Peyer's patch (tissue), 4 donors: Measurements from ENCODE around the gene EZH2. TPM values are rescaled to one million over a fixed set of nuclear protein-coding genes. Genes with fewer than 3 reads are reported as not detected.

Source experiments
- DNase-seq, 3 donors: peaks; one replicate each; pipeline ENCODE4 v3.0.0-alpha.2; 2017 to 2019
- H3K27ac ChIP-seq, 4 donors: fragments of 200-600 bp; sonication (generic); one replicate each; pipeline ENCODE4 v1.5.1; 2016 to 2019
- H3K27me3 ChIP-seq, 2 donors: fragments of 200-600 bp; sonication (generic); one replicate each; pipeline ENCODE4 v1.5.1; 2019
- H3K36me3 ChIP-seq, 3 donors: fragments of 200-600 bp; sonication (generic); one replicate each; pipeline ENCODE4 v1.5.1; 2016 to 2019
- H3K4me1 ChIP-seq, 4 donors: fragments of 200-600 bp; sonication (generic); one replicate each; pipeline ENCODE4 v1.5.1; 2016 to 2019
- H3K4me3 ChIP-seq, 4 donors: fragments of 200-600 bp; sonication (generic); 1 replicate in 3 of 4; 2 replicates in 1 of 4; pipeline ENCODE4 v1.5.1; 2016 to 2019; ENCODE audit warnings: mild to moderate bottlenecking in 1 of 4
- H3K9me3 ChIP-seq, 4 donors: fragments of 200-600 bp; sonication (generic); one replicate each; pipeline ENCODE4 v1.5.1; 2016 to 2019; ENCODE audit warnings: mild to moderate bottlenecking in 1 of 4
- POLR2A ChIP-seq, 2 donors: fragments of 450-650 bp; IDR thresholded peaks; one replicate each; pipeline ENCODE4 v1.5.1; 2017; ENCODE audit warnings: antibody characterized with exemption in 2 of 2, mild to moderate bottlenecking in 2 of 2, moderate library complexity in 2 of 2
- total RNA-seq, 4 donors: library from RNA; depleted of rRNA; stranded (reverse); fragments of >200 nt; gene quantifications; one replicate each; pipeline ENCODE4 v1.1.0, GENCODE V29; 2016
- TF ChIP-seq, protein P1 (sequence below), 6 experiments: fragments of 450-650 bp in 4 of 6; fragments of 200-600 bp in 2 of 6; sonication (generic) in 1 of 6; IDR thresholded peaks; one replicate each; pipeline ENCODE4 v1.5.1; 2017 to 2019; ENCODE audit warnings: antibody characterized with exemption in 6 of 6, mild to moderate bottlenecking in 3 of 6, moderate library complexity in 1 of 6

The EZH2 gene
- 10 to 100 TPM in 1 of 4 donors, 1 to 10 TPM in 3; 7.4 to 30.5 (median 8.2) TPM for total RNA-seq

DNA sequence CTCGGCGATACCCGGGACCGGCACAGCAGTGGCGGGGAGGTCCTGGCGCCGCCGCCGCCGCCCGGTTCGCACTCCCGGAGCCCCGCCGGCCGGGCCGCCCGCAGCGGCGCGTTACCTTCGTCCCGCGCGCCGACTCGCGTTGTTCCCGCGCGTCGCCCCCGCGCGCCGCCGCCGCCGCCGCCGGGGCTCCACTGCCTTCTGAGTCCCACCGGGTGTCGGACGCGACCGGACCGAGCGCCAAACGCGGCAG lies at the start of gene EZH2:
EZH2 (minus strand) TSS at position 243 of the 250 bp plus-strand sequence. CDS start 36,993 bp downstream, outside the sequence.
- peaks cover 0 to 3% (median 0%) of the 10 kb centered on the region in 4 donors for H3K4me1 ChIP-seq
- peak within 1 kb of the TSS; percentile 91 to 98 (median 96) for H3K27ac ChIP-seq
- H3K27me3 ChIP-seq = no peaks in the 10 kb centered on the region
- H3K36me3 ChIP-seq = no peaks in the 10 kb centered on the region
- TF ChIP-seq, protein P1, sequence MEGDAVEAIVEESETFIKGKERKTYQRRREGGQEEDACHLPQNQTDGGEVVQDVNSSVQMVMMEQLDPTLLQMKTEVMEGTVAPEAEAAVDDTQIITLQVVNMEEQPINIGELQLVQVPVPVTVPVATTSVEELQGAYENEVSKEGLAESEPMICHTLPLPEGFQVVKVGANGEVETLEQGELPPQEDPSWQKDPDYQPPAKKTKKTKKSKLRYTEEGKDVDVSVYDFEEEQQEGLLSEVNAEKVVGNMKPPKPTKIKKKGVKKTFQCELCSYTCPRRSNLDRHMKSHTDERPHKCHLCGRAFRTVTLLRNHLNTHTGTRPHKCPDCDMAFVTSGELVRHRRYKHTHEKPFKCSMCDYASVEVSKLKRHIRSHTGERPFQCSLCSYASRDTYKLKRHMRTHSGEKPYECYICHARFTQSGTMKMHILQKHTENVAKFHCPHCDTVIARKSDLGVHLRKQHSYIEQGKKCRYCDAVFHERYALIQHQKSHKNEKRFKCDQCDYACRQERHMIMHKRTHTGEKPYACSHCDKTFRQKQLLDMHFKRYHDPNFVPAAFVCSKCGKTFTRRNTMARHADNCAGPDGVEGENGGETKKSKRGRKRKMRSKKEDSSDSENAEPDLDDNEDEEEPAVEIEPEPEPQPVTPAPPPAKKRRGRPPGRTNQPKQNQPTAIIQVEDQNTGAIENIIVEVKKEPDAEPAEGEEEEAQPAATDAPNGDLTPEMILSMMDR (IDR thresholded peaks at IDR 0.05) = no peak
- no peak for TF ChIP-seq POLR2A (IDR thresholded peaks at IDR 0.05)
- H3K4me3 ChIP-seq = peak within 1 kb of the TSS; percentile 94 to 99 (median 95)
- no peaks in the 10 kb centered on the region for H3K9me3 ChIP-seq
- DNase-seq = no peak

DNA sequence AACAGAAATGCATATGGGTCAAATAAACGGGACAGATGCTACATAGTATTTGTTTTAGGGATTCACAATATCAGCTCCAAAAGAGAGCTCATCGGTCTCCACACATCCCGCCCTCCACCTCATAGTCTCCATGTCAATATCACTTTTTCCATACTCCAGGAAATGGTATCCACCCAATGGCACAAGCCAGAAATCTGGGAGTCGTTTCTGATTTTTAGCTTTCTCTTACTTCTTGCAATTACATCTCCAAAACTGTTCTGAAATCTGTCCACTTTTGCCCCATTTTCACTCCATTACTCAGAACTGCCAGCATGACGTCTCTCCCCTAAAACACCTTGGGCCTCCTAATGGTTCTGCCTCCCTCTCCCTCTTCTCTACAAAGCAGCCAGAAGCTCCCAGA lies 47.4 kb upstream of the EZH2 start:
- Histone ChIP-seq H3K4me3 (no peak overlapping the region), H3K27ac (no peak overlapping the region), H3K36me3 (no peaks in the 10 kb centered on the region), H3K4me1 (no peaks in the 10 kb centered on the region), H3K9me3 (no peaks in the 10 kb centered on the region), H3K27me3 (no peaks in the 10 kb centered on the region)
- TF ChIP-seq, protein P1 (IDR thresholded peaks at IDR 0.05) = no peak
- TF ChIP-seq POLR2A (IDR thresholded peaks at IDR 0.05) = no peak
- DNase-seq = no peak

DNA sequence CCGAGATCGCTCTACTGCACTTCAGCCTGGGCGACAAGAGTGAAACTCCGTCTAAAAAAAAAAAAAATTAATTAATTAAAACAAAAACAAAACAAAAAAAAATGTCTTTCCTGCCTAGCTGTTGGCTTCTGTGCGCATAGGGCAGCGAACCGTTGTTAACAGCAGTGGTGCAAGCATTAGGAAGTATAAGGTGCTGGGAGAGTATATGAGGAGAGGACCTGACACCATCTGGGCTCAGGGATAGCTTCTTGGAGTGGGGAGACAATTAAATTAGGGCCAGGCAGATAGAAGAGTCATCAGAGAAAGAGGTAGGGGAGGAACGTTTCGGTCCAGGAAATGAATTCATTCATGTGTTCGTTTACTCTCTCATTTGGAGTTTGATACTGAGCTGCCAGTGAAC lies 46.2 kb upstream of the EZH2 start:
- Histone ChIP-seq H3K4me1 (no peaks in the 10 kb centered on the region), H3K36me3 (no peaks in the 10 kb centered on the region), H3K27ac (no peak overlapping the region), H3K9me3 (no peaks in the 10 kb centered on the region), H3K27me3 (no peaks in the 10 kb centered on the region), H3K4me3 (no peak overlapping the region)
- no peak for TF ChIP-seq POLR2A (IDR thresholded peaks at IDR 0.05)
- TF ChIP-seq, protein P1 (IDR thresholded peaks at IDR 0.05) = no peak
- DNase-seq = no peak

DNA sequence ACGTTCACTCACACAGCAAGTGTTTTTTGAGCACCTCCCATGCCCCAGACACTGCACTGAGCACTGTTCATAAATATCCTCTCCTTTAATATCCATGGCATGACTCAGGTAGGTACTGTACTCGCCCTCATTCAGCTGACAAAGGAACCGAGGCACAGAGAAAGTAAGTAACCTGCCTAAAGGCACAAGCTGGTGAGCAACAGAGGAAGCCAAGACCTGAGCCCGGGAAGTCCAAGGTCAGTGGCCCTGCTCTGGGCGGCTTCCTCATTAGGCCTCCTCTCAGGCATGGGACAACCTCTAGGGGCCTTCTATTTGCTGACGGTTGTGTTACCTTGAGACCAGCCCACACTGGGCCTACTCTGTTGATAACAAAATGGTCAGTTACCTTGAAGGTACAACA lies 45.1 kb upstream of the EZH2 start:
- no peaks in the 10 kb centered on the region for H3K9me3 ChIP-seq
- H3K4me1 ChIP-seq = no peaks in the 10 kb centered on the region
- no peak for DNase-seq
- TF ChIP-seq, protein P1 (IDR thresholded peaks at IDR 0.05) = no peak
- TF ChIP-seq POLR2A (IDR thresholded peaks at IDR 0.05) = no peak
- H3K36me3 ChIP-seq = no peaks in the 10 kb centered on the region
- no peak overlapping the region for H3K27ac ChIP-seq
- H3K27me3 ChIP-seq = no peaks in the 10 kb centered on the region
- no peak overlapping the region for H3K4me3 ChIP-seq

DNA sequence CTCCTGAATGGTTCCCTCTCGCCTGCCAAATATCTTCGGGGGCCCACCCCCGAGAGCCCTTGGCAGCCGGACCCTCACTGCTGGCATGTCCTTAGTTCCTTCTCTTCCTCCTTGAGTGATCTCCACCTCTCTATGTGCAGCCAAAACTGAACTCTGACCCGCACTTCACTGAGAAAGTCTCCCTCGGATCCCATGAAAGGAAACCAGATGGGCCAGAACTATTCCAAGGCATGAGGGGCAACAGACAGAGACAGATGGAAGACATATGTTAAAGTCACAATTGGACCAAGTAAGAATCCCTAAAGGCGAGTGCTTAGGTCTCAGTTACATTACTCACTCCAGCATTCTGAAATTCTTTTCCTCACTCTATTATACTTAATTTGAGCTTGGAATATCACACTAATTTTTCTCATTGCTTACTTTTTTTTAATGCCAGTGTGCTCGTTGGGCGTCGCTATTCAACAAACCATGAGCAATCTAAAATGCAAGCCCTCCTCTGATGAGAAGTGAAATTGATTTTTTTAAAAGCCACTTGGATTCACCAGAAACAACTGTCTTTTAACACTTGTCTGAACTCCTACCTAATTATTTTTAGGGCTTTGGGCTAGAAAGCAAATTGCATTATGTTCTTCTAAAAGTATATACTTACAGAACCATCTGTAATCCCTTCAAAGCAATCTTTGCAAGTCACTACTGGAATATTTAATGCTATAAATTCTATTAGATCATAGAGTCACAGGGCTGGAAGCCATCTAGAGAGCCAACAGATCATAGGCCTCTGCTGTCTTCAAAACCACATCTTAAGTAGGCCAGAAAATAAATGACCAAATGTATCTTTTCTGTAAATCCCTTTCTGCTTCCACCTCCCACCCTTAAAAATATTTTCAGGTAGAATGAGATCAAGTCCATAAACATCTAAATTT lies 43.3 kb upstream of the EZH2 start:
- no peak overlapping the region for H3K27ac ChIP-seq
- no peaks in the 10 kb centered on the region for H3K27me3 ChIP-seq
- H3K4me3 ChIP-seq = no peak overlapping the region
- no peaks in the 10 kb centered on the region for H3K36me3 ChIP-seq
- TF ChIP-seq, protein P1 (IDR thresholded peaks at IDR 0.05) = no peak
- no peak for TF ChIP-seq POLR2A (IDR thresholded peaks at IDR 0.05)
- no peak for DNase-seq
- no peaks in the 10 kb centered on the region for H3K4me1 ChIP-seq
- no peaks in the 10 kb centered on the region for H3K9me3 ChIP-seq
